ENCODE data around the gene PRSS1.
A peak's percentile ranks its signal among the peaks of the same experiment; 100 is the strongest.
"Not testable (repeated sequence)": the region's sequence is repeated elsewhere in the genome, so short reads cannot be mapped to it uniquely, and the experiment has no call there.

PRSS1 gene

DNA sequence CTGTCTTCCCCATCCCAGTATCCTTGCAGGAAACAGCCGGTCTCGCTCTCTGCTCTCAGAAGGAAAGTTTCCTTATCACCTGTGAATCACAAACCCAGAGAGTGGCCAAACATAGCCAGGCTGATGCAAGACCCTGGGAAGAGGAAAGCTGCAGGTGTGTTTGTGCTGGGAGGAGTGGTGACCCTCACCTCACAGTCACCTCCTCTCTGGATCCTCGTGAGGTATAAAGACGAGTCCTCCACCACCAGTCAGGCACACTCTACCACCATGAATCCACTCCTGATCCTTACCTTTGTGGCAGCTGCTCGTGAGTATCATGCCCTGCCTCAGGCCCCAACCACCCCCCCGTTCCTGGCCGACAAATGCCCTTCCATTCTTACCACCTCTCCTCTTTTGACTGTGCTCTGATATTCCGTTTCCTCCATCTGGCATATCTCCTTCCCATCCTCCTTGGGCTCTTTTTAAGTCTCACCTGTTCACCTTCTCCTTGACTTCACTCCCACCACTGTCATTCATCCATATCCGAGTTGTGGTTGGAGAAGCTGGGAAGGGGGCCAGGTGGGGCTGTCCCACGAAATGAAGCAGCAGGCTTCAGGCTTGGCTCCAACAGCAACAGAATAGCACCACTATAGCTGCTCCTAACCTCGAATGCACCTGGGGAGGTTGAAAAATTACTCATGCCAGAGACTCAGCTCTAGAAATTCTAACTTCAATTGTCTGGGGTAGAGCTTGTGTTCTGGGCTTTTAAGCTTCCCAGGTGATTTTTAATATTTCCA, at the start of gene PRSS1:
Gene PRSS1, plus strand, starts transcription at position 255 of the 776 bp plus-strand sequence. Its CDS starts 13 bp downstream, at position 268.
- Histone ChIP-seq H3K9me3 (ENCODE audit: insufficient read depth, low read depth, low read length) (no peaks in the 10 kb centered on the region), H3K27me3 (ENCODE audit: insufficient read depth, low read length) (no peaks in the 10 kb centered on the region), H3K9ac (ENCODE audit: low read depth, low read length) (no peak within 1 kb of the TSS), H3K36me3 (ENCODE audit: insufficient read depth, low read depth, low read length) (no peaks in the 10 kb centered on the region), H3K27ac (ENCODE audit: low read length) (no peak within 1 kb of the TSS), H3K4me3 (ENCODE audit: low read length) (no peak within 1 kb of the TSS), H3K4me1 (ENCODE audit: insufficient read depth, low read length) (no peaks in the 10 kb centered on the region)

- H3K27me3 ChIP-seq (ENCODE audit: insufficient read depth, low read length); H3K9me3 ChIP-seq (ENCODE audit: insufficient read depth, low read depth, low read length); H3K36me3 ChIP-seq (ENCODE audit: insufficient read depth, low read depth, low read length); H3K4me3 ChIP-seq (ENCODE audit: low read length); H3K9ac ChIP-seq (ENCODE audit: low read depth, low read length); H3K27ac ChIP-seq (ENCODE audit: low read length): not testable (repeated sequence)
- peaks cover 44% of the 10 kb centered on the region for H3K4me1 ChIP-seq (ENCODE audit: insufficient read depth, low read length)
These were observed 48.3 kb upstream of the PRSS1 start for GRCh38 chr7:142700935-142701334.

- Histone ChIP-seq H3K4me3 (ENCODE audit: low read length) (no peak overlapping the region), H3K27me3 (ENCODE audit: insufficient read depth, low read length) (no peaks in the 10 kb centered on the region), H3K27ac (ENCODE audit: low read length) (no peak overlapping the region), H3K9ac (ENCODE audit: low read depth, low read length) (no peak overlapping the region), H3K9me3 (ENCODE audit: insufficient read depth, low read depth, low read length) (no peaks in the 10 kb centered on the region), H3K4me1 (ENCODE audit: insufficient read depth, low read length) (peaks cover 23% of the 10 kb centered on the region; the same call in 1 of the 2 replicates), H3K36me3 (ENCODE audit: insufficient read depth, low read depth, low read length) (no peaks in the 10 kb centered on the region)
These were observed 45.5 kb upstream of the PRSS1 start for GRCh38 chr7:142703655-142704305.

DNA sequence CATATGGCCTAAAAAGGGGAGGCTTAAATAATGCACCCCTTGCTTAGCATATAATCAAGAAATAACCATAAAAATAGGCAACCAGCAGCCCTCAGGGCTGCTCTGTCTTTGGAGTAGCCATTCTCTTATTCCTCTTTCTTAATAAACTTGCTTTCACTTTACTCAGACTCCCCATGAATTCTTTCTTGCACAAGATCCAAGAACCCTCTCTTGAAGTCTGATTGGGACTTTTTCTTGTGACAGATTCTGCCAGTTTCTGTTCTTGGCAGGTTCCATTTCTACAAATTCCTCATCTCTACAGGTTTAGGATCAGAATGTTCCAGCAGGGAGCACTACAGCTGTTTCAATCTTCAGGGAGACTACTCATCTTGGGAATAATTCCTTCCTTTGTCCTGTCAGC, 40.5 kb upstream of the PRSS1 start:
- not testable (repeated sequence) for H3K27ac ChIP-seq (ENCODE audit: low read length); H3K9me3 ChIP-seq (ENCODE audit: insufficient read depth, low read depth, low read length); H3K27me3 ChIP-seq (ENCODE audit: insufficient read depth, low read length); H3K4me3 ChIP-seq (ENCODE audit: low read length); H3K36me3 ChIP-seq (ENCODE audit: insufficient read depth, low read depth, low read length); H3K9ac ChIP-seq (ENCODE audit: low read depth, low read length)
- peaks cover 30% of the 10 kb centered on the region; the same call in 1 of the 2 replicates for H3K4me1 ChIP-seq (ENCODE audit: insufficient read depth, low read length)

GRCh38 chr7:142709921-142710320, 39.4 kb upstream of the PRSS1 start:
- H3K27me3 ChIP-seq (ENCODE audit: insufficient read depth, low read length) = no peaks in the 10 kb centered on the region
- no peak overlapping the region for H3K4me3 ChIP-seq (ENCODE audit: low read length)
- H3K9me3 ChIP-seq (ENCODE audit: insufficient read depth, low read depth, low read length) = no peaks in the 10 kb centered on the region
- no peak overlapping the region for H3K9ac ChIP-seq (ENCODE audit: low read depth, low read length)
- no peak overlapping the region for H3K27ac ChIP-seq (ENCODE audit: low read length)
- no peaks in the 10 kb centered on the region for H3K36me3 ChIP-seq (ENCODE audit: insufficient read depth, low read depth, low read length)
- peaks cover 24% of the 10 kb centered on the region; the same call in 1 of the 2 replicates for H3K4me1 ChIP-seq (ENCODE audit: insufficient read depth, low read length)

DNA sequence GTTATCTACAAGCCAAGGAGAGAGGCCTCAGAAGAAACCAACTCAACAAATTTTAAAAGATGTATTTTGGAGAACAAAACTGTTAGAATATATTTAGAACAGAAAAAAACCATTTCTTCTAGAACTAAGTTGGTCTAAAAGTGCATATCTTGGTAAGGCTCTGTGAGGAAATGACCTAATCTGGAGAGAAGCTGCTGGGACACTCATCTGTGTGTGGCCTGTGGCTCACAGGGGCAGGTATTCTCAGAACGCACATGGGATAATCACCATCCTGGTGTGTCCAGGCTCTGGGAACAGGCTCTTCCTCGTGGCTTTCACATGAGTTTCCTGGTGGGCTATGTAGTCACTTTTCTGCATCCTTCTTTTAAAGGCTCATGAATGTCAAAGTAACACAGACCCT, 38.1 kb upstream of the PRSS1 start:
- 0 out of 2 replicates have a peak overlapping the region, but pooled peaks have one; percentile 11 for H3K9ac ChIP-seq (ENCODE audit: low read depth, low read length)
- H3K4me1 ChIP-seq (ENCODE audit: insufficient read depth, low read length) = peaks cover 24% of the 10 kb centered on the region; the same call in 1 of the 2 replicates
- H3K27ac ChIP-seq (ENCODE audit: low read length) = no peak overlapping the region
- H3K36me3 ChIP-seq (ENCODE audit: insufficient read depth, low read depth, low read length) = no peaks in the 10 kb centered on the region
- H3K4me3 ChIP-seq (ENCODE audit: low read length) = no peak overlapping the region
- no peaks in the 10 kb centered on the region for H3K27me3 ChIP-seq (ENCODE audit: insufficient read depth, low read length)
- no peaks in the 10 kb centered on the region for H3K9me3 ChIP-seq (ENCODE audit: insufficient read depth, low read depth, low read length)

GRCh38 chr7:142711746-142712616, 37.3 kb upstream of the PRSS1 start:
- Histone ChIP-seq H3K9ac (ENCODE audit: low read depth, low read length) (no peak overlapping the region), H3K27ac (ENCODE audit: low read length) (no peak overlapping the region), H3K4me1 (ENCODE audit: insufficient read depth, low read length) (peaks cover 24% of the 10 kb centered on the region; the same call in 1 of the 2 replicates), H3K27me3 (ENCODE audit: insufficient read depth, low read length) (no peaks in the 10 kb centered on the region), H3K9me3 (ENCODE audit: insufficient read depth, low read depth, low read length) (no peaks in the 10 kb centered on the region), H3K4me3 (ENCODE audit: low read length) (no peak overlapping the region), H3K36me3 (ENCODE audit: insufficient read depth, low read depth, low read length) (no peaks in the 10 kb centered on the region)

DNA sequence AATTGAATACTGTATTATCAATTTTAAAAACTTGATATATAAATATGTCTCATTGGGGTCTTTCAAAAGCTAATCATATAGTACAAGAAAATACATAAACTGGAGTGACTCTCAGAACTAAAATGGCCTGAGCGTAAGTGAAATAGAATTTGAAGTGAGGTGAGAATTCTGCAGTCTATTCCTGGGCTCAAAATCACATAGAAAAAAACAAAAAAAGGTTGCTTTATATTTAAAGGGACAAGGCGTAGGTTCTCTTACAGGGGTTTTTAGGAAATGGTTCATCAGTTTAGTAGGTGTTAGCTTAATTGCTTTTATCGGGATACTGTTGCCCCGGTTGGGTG, 36.7 kb upstream of the PRSS1 start:
- no peak overlapping the region for H3K27ac ChIP-seq (ENCODE audit: low read length)
- no peaks in the 10 kb centered on the region for H3K27me3 ChIP-seq (ENCODE audit: insufficient read depth, low read length)
- H3K4me1 ChIP-seq (ENCODE audit: insufficient read depth, low read length) = peaks cover 24% of the 10 kb centered on the region; the same call in 1 of the 2 replicates
- no peaks in the 10 kb centered on the region for H3K9me3 ChIP-seq (ENCODE audit: insufficient read depth, low read depth, low read length)
- no peaks in the 10 kb centered on the region for H3K36me3 ChIP-seq (ENCODE audit: insufficient read depth, low read depth, low read length)
- H3K4me3 ChIP-seq (ENCODE audit: low read length) = no peak overlapping the region
- no peak overlapping the region for H3K9ac ChIP-seq (ENCODE audit: low read depth, low read length)

GRCh38 chr7:142714375-142714774, 34.9 kb upstream of the PRSS1 start:
- no peak overlapping the region for H3K4me3 ChIP-seq (ENCODE audit: low read length)
- no peaks in the 10 kb centered on the region for H3K27me3 ChIP-seq (ENCODE audit: insufficient read depth, low read length)
- no peak overlapping the region for H3K9ac ChIP-seq (ENCODE audit: low read depth, low read length)

GRCh38 chr7:142716596-142716995, 32.7 kb upstream of the PRSS1 start:
- Histone ChIP-seq H3K9me3 (ENCODE audit: insufficient read depth, low read depth, low read length) (no peaks in the 10 kb centered on the region), H3K4me3 (ENCODE audit: low read length) (no peak overlapping the region), H3K4me1 (ENCODE audit: insufficient read depth, low read length) (peaks cover 4% of the 10 kb centered on the region; the same call in 1 of the 2 replicates), H3K27ac (ENCODE audit: low read length) (no peak overlapping the region), H3K27me3 (ENCODE audit: insufficient read depth, low read length) (no peaks in the 10 kb centered on the region), H3K9ac (ENCODE audit: low read depth, low read length) (no peak overlapping the region), H3K36me3 (ENCODE audit: insufficient read depth, low read depth, low read length) (no peaks in the 10 kb centered on the region)

More at GRCh38 chr7:142714375-142714774, 34.9 kb upstream of the PRSS1 start:
- Histone ChIP-seq H3K9me3 (ENCODE audit: insufficient read depth, low read depth, low read length) (no peaks in the 10 kb centered on the region), H3K36me3 (ENCODE audit: insufficient read depth, low read depth, low read length) (no peaks in the 10 kb centered on the region), H3K27ac (ENCODE audit: low read length) (no peak overlapping the region), H3K4me1 (ENCODE audit: insufficient read depth, low read length) (peaks cover 16% of the 10 kb centered on the region; the same call in 1 of the 2 replicates)

DNA sequence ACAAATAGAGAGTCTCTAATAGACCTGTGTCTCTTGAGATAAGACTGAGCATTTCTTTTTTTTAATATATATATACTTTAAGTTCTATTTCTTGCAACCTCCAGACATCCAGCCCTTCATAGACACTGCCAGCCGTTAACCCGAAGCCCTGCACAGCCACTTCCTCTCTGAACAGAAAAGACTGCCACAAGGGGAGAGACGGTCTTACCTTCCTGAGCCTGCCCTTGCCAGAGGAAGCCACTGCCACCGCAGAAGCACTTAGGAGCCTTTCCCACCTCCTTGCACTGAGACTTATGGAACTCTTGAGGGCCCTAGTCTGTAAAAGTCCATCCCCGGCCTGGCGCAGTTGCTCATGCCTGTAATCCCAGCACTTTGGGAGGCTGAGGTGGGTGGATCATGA, 31.8 kb upstream of the PRSS1 start:
- no peaks in the 10 kb centered on the region for H3K27me3 ChIP-seq (ENCODE audit: insufficient read depth, low read length)
- H3K36me3 ChIP-seq (ENCODE audit: insufficient read depth, low read depth, low read length) = no peaks in the 10 kb centered on the region
- H3K9me3 ChIP-seq (ENCODE audit: insufficient read depth, low read depth, low read length) = no peaks in the 10 kb centered on the region
- no peaks in the 10 kb centered on the region for H3K4me1 ChIP-seq (ENCODE audit: insufficient read depth, low read length)
- no peak overlapping the region for H3K4me3 ChIP-seq (ENCODE audit: low read length)
- H3K27ac ChIP-seq (ENCODE audit: low read length) = no peak overlapping the region
- H3K9ac ChIP-seq (ENCODE audit: low read depth, low read length) = no peak overlapping the region

Measured in iPS-20b (cell line).